CD4-positive, alpha-beta T cell (primary cell): ENCODE results near the gene HSD17B10. TPM values are rescaled to one million over a fixed set of nuclear protein-coding genes. Genes with fewer than 3 reads are reported as not detected.
A peak's percentile ranks its signal among the peaks of the same experiment; 100 is the strongest.

Source experiments
- ATAC-seq: fragments of 200-7000 bp; cut with Tn5 transposase; one replicate; pipeline ENCODE4 v1.10.0; 2022; ENCODE audit warnings: mild to moderate bottlenecking; ENCODE audit not compliant: poor library complexity
- CTCF ChIA-PET: fragments of 350-600 bp; sonication (Branson Sonifier 250); formaldehyde crosslinking; loops from one replicate; lab custom pipeline; 2021; ENCODE audit warnings: antibody characterized with exemption, inconsistent platforms; lab: Charles Lee
- POLR2A ChIA-PET: fragments of 350-600 bp; sonication (Branson Sonifier 250); formaldehyde crosslinking; loops from one replicate; lab custom pipeline; 2021; ENCODE audit warnings: antibody characterized with exemption, inconsistent platforms; lab: Charles Lee
- DNase-seq, 14 experiments: peaks; one replicate each; pipeline ENCODE4 v3.0.0-alpha.2; 2013 to 2020; ENCODE audit warnings: mixed read lengths in 2 of 14
- H3K27ac ChIP-seq, 2 donors: one replicate each; pipeline versions ENCODE4 v1.5.1 to v1.7.0; 2013; ENCODE audit warnings: low read length in 2 of 2, low read depth in 1 of 2, mild to moderate bottlenecking in 1 of 2
- H3K27me3 ChIP-seq, 2 experiments: 1 replicate in 1 of 2; 2 replicates in 1 of 2; pipeline versions ENCODE4 v1.6.1 to v1.7.0; 2013; ENCODE audit warnings: low read length in 2 of 2, control low read depth in 1 of 2, mild to moderate bottlenecking in 1 of 2, moderate library complexity in 1 of 2; ENCODE audit not compliant: insufficient read depth in 2 of 2, control insufficient read depth in 1 of 2
- H3K36me3 ChIP-seq: one replicate; pipeline ENCODE4 v1.6.1; 2013; ENCODE audit warnings: low read length, control low read depth; ENCODE audit not compliant: insufficient read depth
- H3K4me1 ChIP-seq: one replicate; pipeline ENCODE4 v1.6.1; 2013; ENCODE audit warnings: low read length, control low read depth; ENCODE audit not compliant: insufficient read depth
- H3K4me3 ChIP-seq: one replicate; pipeline ENCODE4 v1.5.1; 2013; ENCODE audit warnings: mild to moderate bottlenecking, low read length, moderate library complexity
- H3K9me3 ChIP-seq, 2 experiments: 1 replicate in 1 of 2; 2 replicates in 1 of 2; pipeline versions ENCODE4 v1.6.1 to v1.7.0; 2013; ENCODE audit warnings: low read length in 2 of 2, mild to moderate bottlenecking in 2 of 2, control low read depth in 1 of 2, moderate library complexity in 1 of 2; ENCODE audit not compliant: control insufficient read depth in 1 of 2, insufficient read depth in 1 of 2
- H3K27ac Mint-ChIP-seq: one replicate; pipeline ENCODE4 v1.8.0; 2020; ENCODE audit warnings: mixed read lengths
- H3K27me3 Mint-ChIP-seq: one replicate; pipeline ENCODE4 v1.8.0; 2021; ENCODE audit warnings: mixed read lengths
- H3K36me3 Mint-ChIP-seq: one replicate; pipeline ENCODE4 v1.8.0; 2021; ENCODE audit warnings: low read depth, mixed read lengths
- H3K4me1 Mint-ChIP-seq: one replicate; pipeline ENCODE4 v1.8.0; 2021; ENCODE audit warnings: low read depth, mixed read lengths
- H3K4me3 Mint-ChIP-seq: one replicate; pipeline ENCODE4 v1.8.0; 2020; ENCODE audit warnings: mild to moderate bottlenecking, mixed read lengths
- H3K9me3 Mint-ChIP-seq: one replicate; pipeline ENCODE4 v1.8.0; 2020; ENCODE audit warnings: mixed read lengths
- CTCF ChIP-seq: fragments of 200-600 bp; IDR thresholded peaks from one replicate; pipeline ENCODE4 v1.8.0; 2022; ENCODE audit warnings: antibody characterized with exemption, mild to moderate bottlenecking
- intact Hi-C, 2 experiments: fragments of 100-400 bp; cut with DNase I in 1 of 2; cut with micrococcal nuclease in 1 of 2; formaldehyde crosslinking; loops; one replicate each; pipeline versions ENCODE4 v1.15.1 to v1.9.0; 2023 to 2025; cut with DNase I, micrococcal nuclease
- total RNA-seq, 174 experiments: library from RNA in 2 of 174; stranded (reverse) in 2 of 174; gene quantifications; one replicate each; pipeline ENCODE4 v1.2.3 and lab custom pipeline; 2021 to 2026

The HSD17B10 gene
- total RNA-seq, 2 experiments from 2014 or later: 27.0 to 28.6 TPM

- ATAC-seq (no peak), DNase-seq (peak; percentile 5 to 67 (median 30))
- no peak overlapping the region for H3K4me3 ChIP-seq
- ChIA-PET CTCF (interaction anchor here (0.7 to 2.4 kb wide), 7 partner anchors 9 to 237 kb away, joined by 3 to 13 read pairs (median 4); partner anchors contain the start of genes RIBC1 and SMC1A), POLR2A (interaction anchor here (1.0 kb wide), 1 partner anchor 169 kb away, joined by 3 read pairs; no protein-coding TSS in a partner anchor)
- H3K9me3 Mint-ChIP-seq: no peaks in the 10 kb centered on the region
- H3K27me3 Mint-ChIP-seq: peaks cover 9% of the 10 kb centered on the region
- no peaks in the 10 kb centered on the region for H3K4me1 Mint-ChIP-seq
- no peaks in the 10 kb centered on the region for H3K36me3 ChIP-seq
- H3K4me3 Mint-ChIP-seq: no peak overlapping the region
- intact Hi-C loops: loop anchor here in 1 of 2 experiments (2.0 to 5.0 kb wide), 2 partner anchors 163 to 195 kb away; no protein-coding TSS in a partner anchor
- no peaks in the 10 kb centered on the region for H3K27me3 ChIP-seq
- H3K36me3 Mint-ChIP-seq: no peaks in the 10 kb centered on the region
- H3K4me1 ChIP-seq: peaks cover 3% of the 10 kb centered on the region
- peak; percentile 60 for TF ChIP-seq CTCF
- H3K9me3 ChIP-seq: no peaks in the 10 kb centered on the region
- H3K27ac ChIP-seq: no peak overlapping the region
- no peak overlapping the region for H3K27ac Mint-ChIP-seq
Observed at GRCh38 chrX:53481816-53482465, 47.8 kb upstream of the HSD17B10 start.

GRCh38 chrX:53481093-53481492 lies 46.9 kb upstream of the HSD17B10 start:
- no peaks in the 10 kb centered on the region for H3K9me3 ChIP-seq
- no peaks in the 10 kb centered on the region for H3K27me3 ChIP-seq
- no peaks in the 10 kb centered on the region for H3K36me3 Mint-ChIP-seq
- peaks cover 3% of the 10 kb centered on the region for H3K4me1 ChIP-seq
- ChIA-PET CTCF (interaction anchor here (2.4 kb wide), 1 partner anchor 164 kb away, joined by 13 read pairs; no protein-coding TSS in a partner anchor), POLR2A (no interaction called here)
- intact Hi-C loops: loop anchor here in 1 of 2 experiments (5.0 kb wide), 1 partner anchor 194 kb away; no protein-coding TSS in a partner anchor
- H3K36me3 ChIP-seq: no peaks in the 10 kb centered on the region
- H3K4me3 Mint-ChIP-seq: no peak overlapping the region
- ATAC-seq (no peak), DNase-seq (peak in 2 of 14 experiments; percentile 7 to 17)
- TF ChIP-seq CTCF: no peak
- H3K27ac Mint-ChIP-seq: no peak overlapping the region
- H3K9me3 Mint-ChIP-seq: no peaks in the 10 kb centered on the region
- H3K4me3 ChIP-seq: no peak overlapping the region
- H3K27ac ChIP-seq: no peak overlapping the region
- peaks cover 9% of the 10 kb centered on the region for H3K27me3 Mint-ChIP-seq
- no peaks in the 10 kb centered on the region for H3K4me1 Mint-ChIP-seq

GRCh38 chrX:53479301-53479700 lies 45.1 kb upstream of the HSD17B10 start:
- Mint-ChIP-seq H3K4me3 (no peak overlapping the region), H3K36me3 (no peaks in the 10 kb centered on the region), H3K4me1 (no peaks in the 10 kb centered on the region), H3K27ac (no peak overlapping the region), H3K9me3 (no peaks in the 10 kb centered on the region), H3K27me3 (peaks cover 9% of the 10 kb centered on the region)
- Histone ChIP-seq H3K27ac (no peak overlapping the region), H3K4me3 (no peak overlapping the region), H3K4me1 (peaks cover 3% of the 10 kb centered on the region), H3K9me3 (no peaks in the 10 kb centered on the region), H3K36me3 (no peaks in the 10 kb centered on the region), H3K27me3 (no peaks in the 10 kb centered on the region)
- ChIA-PET POLR2A (no interaction called here), CTCF (interaction anchor here (1.5 kb wide), 1 partner anchor 166 kb away, joined by 4 read pairs; no protein-coding TSS in a partner anchor)
- TF ChIP-seq CTCF: no peak
- DNase-seq (no peak), ATAC-seq (no peak)
- intact Hi-C loops: no loop called here
